ENCODE results near the gene FMNL2.

DNA sequence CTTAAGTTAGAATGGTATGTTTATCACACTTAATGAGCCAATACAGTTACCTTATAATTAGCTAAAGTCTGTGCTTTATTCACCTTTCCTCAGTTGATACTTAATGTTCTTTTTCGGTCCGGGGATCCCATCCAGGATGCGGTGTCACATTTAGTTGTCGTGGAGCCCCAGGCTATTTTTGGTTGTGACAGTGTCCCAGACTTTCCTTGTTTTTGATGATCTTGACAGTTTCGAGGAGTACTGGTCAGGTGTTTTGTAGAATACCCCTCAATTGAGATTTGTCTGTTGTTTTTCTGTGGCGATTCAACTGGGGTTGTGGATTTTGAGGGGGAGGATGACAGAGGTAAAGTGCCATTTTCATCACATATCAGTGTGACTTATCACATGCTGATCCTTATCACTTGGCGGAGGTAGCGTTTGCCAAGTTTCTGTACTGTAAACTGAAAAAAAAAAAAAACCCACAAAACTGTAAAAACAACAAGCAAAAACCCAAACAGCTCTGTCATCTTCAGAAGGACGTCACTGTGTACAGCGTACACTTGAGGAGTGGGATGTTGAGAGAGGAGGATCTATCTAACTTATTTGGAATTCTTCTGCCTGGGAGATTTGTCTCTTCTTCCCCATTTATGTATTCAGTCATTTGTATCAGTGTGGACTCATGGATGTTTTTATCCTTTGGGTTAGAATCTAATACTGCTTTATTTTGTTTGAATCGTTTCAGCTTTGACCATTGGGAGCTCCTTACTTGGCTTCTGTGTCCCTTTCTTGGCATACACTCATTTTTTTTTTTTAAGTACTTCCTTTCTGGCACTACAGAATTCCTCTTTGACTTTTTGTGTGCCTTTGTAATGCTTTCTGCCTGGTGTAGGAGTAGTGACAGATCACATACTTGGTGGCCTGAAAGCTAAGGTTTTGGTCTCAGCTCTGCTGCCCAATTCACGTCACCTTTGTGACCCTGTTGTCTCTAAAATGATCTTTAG lies 68.1 kb downstream of the FMNL2 start:
- TF ChIP-seq EZH2 (IDR thresholded peaks at IDR 0.05; ENCODE audit: insufficient read depth, poor library complexity, severe bottlenecking) (no peak), EZH2phosphoT487 (IDR thresholded peaks at IDR 0.05; ENCODE audit: insufficient read depth, low read depth) (no peak)
